ENCODE measurements around the gene SPOCK1.

The SPOCK1 gene

GRCh38 chr5:137101544-137101943 is 397.6 kb downstream of the SPOCK1 start:
- no peak for TF ChIP-seq CTCF (IDR thresholded peaks at IDR 0.05; ENCODE audit: control insufficient read depth, extremely low read depth, insufficient read depth)
- DNase-seq (ENCODE audit: low read depth) = no peak
- no peak overlapping the region for H3K4me3 ChIP-seq (ENCODE audit: low read depth, low read length)

GRCh38 chr5:137099651-137100050 is 399.5 kb downstream of the SPOCK1 start:
- no peak for TF ChIP-seq CTCF (IDR thresholded peaks at IDR 0.05; ENCODE audit: control insufficient read depth, extremely low read depth, insufficient read depth)
- H3K4me3 ChIP-seq (ENCODE audit: low read depth, low read length) = no peak overlapping the region
- no peak for DNase-seq (ENCODE audit: low read depth)

GRCh38 chr5:137098663-137099062 is 400.5 kb downstream of the SPOCK1 start:
- no peak for TF ChIP-seq CTCF (IDR thresholded peaks at IDR 0.05; ENCODE audit: control insufficient read depth, extremely low read depth, insufficient read depth)
- DNase-seq (ENCODE audit: low read depth) = no peak

GRCh38 chr5:137098238-137098637 is 400.9 kb downstream of the SPOCK1 start:
- H3K4me3 ChIP-seq (ENCODE audit: low read depth, low read length) = no peak overlapping the region
- no peak for DNase-seq (ENCODE audit: low read depth)
- TF ChIP-seq CTCF (IDR thresholded peaks at IDR 0.05; ENCODE audit: control insufficient read depth, extremely low read depth, insufficient read depth) = no peak

More at GRCh38 chr5:137098663-137099062, 400.5 kb downstream of the SPOCK1 start:
- no peak overlapping the region for H3K4me3 ChIP-seq (ENCODE audit: low read depth, low read length)

GRCh38 chr5:137097203-137097602 is 401.9 kb downstream of the SPOCK1 start:
- no peak for DNase-seq (ENCODE audit: low read depth)
- no peak for TF ChIP-seq CTCF (IDR thresholded peaks at IDR 0.05; ENCODE audit: control insufficient read depth, extremely low read depth, insufficient read depth)
- no peak overlapping the region for H3K4me3 ChIP-seq (ENCODE audit: low read depth, low read length)

- no peak for DNase-seq (ENCODE audit: low read depth)
- TF ChIP-seq CTCF (IDR thresholded peaks at IDR 0.05; ENCODE audit: control insufficient read depth, extremely low read depth, insufficient read depth) = no peak
These were observed 402.7 kb downstream of the SPOCK1 start for GRCh38 chr5:137096149-137097103.

More at GRCh38 chr5:137096149-137097103, 402.7 kb downstream of the SPOCK1 start:
- no peak overlapping the region for H3K4me3 ChIP-seq (ENCODE audit: low read depth, low read length)
